GM19025 (cell line): ENCODE data around the gene PEX19.

Experiments used
- ATAC-seq: cut with Tn5 transposase; IDR thresholded peaks from one replicate; pipeline ENCODE4 v1.9.1; 2021; ENCODE audit warnings: mild to moderate bottlenecking, low read depth, moderate library complexity; ENCODE audit not compliant: unreplicated experiment

The PEX19 gene

DNA sequence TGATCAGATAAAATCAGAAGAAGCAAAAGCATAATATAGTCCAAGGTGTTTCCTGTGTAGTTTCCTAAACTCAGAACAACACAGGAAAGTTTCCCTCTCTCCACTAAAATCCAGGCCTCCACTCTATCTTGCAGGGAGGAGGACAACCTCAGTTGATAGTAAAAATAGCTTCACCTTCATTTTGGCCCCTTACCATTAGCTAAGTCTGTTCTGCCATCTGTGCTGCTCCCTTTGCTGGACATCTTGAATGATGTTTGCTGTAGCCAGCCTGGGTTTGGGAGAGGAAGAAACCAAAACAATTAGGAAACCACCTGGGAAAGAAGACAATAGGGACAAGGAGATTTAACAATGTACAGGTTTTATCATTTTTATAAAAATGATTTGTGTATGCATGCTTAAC is 41.2 kb downstream of the PEX19 start:
- ATAC-seq: no peak

DNA sequence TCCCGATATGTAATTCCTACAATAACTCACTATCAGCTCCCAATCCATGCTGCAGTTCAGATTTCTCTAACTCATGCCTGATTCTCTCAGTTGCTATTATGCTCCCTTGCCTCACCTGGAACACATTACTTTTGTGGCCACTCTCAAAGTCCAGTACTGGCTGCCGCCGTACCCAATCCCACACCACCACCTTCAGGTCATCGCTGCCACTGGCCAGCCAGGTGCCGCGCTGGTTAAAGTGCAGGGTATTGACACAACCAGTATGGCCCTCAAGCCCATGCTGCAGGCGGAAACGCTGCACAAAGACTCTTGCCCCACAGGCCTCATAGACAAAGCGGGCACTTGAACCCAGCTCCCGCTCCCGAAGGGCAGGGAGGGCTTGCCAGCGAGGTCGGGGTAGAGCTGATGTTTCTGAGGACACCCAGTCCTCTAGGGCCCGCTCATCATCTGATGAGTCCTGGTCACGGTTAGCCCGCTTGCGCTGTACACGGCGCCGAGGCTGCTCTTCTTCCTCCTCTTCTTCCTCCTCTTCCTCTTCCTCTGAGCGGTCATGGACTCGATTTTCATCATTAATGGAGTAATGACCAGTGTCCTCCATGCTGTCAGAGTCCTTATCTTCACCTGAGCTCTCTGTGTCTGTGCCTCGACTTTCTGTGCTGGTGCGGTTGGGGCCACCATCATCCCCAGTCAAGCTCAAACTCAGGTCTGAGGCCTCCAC is 45.2 kb downstream of the PEX19 start:
- no peak for ATAC-seq

DNA sequence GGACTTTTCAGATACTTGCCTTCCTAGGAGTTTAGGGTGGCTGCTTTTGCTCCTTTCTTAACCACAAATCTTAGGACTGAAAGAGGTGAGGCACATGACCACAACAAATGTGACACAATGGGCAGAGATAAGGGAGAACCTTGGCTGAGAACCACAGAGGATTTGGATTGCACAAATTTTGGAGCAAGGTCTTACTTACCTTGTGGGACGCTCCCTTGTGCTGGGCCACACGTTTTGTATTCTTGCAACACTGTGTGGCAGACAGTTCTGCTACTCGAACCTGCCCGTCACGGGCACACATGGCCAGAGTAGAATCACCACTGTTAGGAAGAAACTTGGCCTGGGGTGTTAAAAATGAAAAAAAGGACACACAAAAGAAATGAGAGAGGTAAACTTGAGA is 46.5 kb downstream of the PEX19 start:
- no peak for ATAC-seq

DNA sequence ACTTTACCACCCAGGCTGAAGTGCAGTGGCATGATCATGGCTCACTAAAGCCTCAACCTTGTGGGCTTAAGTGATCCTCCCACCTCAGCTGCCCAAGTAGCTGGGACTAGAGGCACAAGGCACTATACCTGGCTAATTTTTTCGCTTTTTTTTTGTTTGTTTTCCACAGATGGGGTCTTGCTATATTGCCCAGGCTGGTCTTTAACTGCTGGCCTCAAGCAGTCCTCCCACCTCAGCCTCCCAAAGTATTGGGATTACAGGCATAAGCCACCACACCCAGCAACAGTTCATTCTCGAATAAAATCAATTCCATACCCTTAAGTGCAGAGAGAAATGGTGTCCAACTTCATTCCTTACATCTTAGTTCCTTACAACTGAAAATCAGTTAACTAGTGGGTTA is 47.4 kb downstream of the PEX19 start:
- ATAC-seq: no peak

DNA sequence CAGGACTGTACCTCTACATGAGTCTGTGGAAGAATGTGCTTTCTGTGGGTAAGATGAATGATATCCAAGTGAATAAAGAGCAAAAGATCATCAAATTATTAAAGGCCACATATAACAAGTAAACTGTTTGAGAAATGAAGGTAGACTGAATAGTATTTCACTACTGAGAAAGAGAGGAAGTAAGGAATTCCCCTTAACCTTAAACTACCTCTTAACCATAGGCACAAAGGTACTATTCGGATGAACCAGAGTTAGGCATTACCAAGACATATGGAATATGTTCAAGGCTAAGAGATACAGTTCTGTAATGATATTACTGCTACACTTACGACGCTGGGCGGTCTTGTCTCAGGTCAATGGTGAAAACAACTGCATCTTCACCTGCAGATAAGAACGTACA is 48.1 kb downstream of the PEX19 start:
- ATAC-seq: no peak

DNA sequence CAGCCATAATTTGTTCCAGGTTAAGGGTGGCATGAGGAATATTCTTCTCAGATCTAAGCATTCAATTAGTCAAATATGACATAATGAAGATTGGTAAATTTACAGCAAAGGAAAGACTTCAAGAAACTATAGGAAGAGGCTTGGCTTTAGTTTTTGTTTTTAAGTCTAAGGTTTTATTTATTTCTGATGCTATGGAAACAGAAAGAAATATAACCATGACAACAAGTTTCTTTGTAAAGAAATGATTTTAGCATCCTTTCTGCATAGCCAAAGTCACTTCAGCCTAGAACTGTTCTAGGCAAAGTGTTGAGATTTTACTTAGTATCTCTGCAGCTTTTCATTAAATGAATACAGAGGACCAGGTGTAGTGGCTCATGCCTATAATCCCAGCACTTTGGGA is 52.0 kb downstream of the PEX19 start:
- ATAC-seq: no peak

DNA sequence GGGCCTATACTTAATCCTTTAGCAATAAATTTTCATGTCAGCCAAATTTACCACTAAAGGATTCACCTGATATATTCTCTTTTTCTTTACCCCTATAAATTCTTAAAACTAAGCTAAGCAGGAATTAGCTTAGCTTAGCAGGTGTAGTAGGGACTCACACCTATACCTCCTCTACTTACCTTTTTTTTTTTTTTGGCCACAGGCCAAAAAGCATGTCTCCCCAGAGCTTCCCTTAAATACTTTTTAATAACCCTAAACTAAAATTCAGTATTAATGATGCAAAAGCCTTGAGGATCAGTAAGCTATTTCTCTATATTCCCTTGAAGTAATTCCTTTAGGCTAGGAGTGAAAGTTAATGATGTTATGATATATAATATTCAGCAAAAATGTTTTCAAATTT is 56.5 kb downstream of the PEX19 start:
- no peak for ATAC-seq

DNA sequence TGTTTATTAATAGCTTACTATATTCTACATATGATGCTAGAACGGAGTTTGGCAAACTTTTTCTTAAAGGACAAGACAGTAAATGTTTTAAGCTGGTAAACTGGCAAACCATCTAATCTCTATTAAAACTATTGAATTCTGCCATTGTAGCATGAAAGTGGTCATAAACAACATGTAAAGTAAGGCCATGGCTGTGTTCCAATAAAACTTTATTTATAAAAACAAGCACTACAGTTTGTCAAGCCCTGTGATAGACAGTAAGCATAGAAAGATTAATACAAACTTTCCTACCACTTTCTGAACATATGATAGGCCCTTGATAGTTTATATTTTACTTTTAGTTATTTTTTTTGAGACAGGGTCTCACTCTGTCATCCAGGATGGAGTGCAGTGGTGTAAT is 57.4 kb downstream of the PEX19 start:
- ATAC-seq: no peak

DNA sequence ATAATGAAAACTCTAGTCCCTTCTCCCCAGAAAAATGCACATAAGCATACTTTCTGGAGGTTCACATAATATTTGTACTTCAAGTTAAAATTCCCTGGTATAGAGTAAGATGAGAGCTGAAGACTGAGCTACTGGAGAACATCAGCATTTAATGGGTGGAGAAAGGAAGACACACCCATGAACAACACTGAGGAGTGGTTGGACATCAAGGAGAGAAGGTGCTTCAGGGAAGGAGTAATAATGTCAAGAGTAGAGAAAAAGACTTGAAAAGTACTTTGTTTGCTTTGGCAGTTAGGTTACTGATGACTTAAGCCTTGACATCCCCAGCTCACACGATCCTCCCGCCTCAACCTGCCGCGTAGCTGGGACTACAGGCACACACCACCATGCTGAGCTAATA is 57.9 kb downstream of the PEX19 start:
- no peak for ATAC-seq
